SK-N-SH (cell line): ENCODE measurements around the gene MAST4. TPM values are rescaled to one million over a fixed set of nuclear protein-coding genes. Genes with fewer than 3 reads are reported as not detected.

ENCODE experiments used
- CTCF ChIA-PET: fragments of 300-600, 350-600 bp; formaldehyde crosslinking; extraction: SDS; loops from one replicate; lab custom pipeline; 2021; lab: Yijun Ruan, JAX
- POLR2A ChIA-PET: fragments of 350-600 bp; sonication (Branson Sonifier 250); formaldehyde crosslinking; extraction: SDS; loops from one replicate; lab custom pipeline; 2020; ENCODE audit warnings: antibody characterized with exemption, inconsistent platforms; lab: Yijun Ruan, JAX
- DNase-seq: peaks from one replicate; pipeline ENCODE4 v3.0.0; 2012
- H2AFZ ChIP-seq: fragments of 200-600 bp; sonication (generic); 2 replicates; pipeline ENCODE4 v1.8.1; 2016; ENCODE audit warnings: antibody characterized with exemption, mild to moderate bottlenecking, low read depth
- H3F3A ChIP-seq: fragments of 200-600 bp; sonication (generic); replicated peaks from 2 replicates; pipeline ENCODE3; 2016; ENCODE audit warnings: antibody characterized with exemption, mild to moderate bottlenecking; ENCODE audit not compliant: insufficient read depth
- H3K27ac ChIP-seq, 2 experiments: fragments of 200-500 bp in 1 of 2; fragments of 200-600 bp in 1 of 2; sonication (Bioruptor generic) in 1 of 2; sonication (generic), shearing (Covaris generic) in 1 of 2; 2 replicates each; pipeline versions ENCODE4 v1.5.1 to v1.6.1; 2014 to 2016; ENCODE audit warnings: low read depth in 2 of 2, inconsistent platforms in 1 of 2, low read length in 1 of 2, mild to moderate bottlenecking in 1 of 2, mixed read lengths in 1 of 2
- H3K27me3 ChIP-seq: fragments of 200-600 bp; sonication (generic), shearing (Covaris generic); 2 replicates; pipeline ENCODE4 v1.6.1; 2016; ENCODE audit warnings: mixed run types; ENCODE audit not compliant: insufficient read depth
- H3K36me3 ChIP-seq, 2 experiments: fragments of 200-500 bp in 1 of 2; fragments of 200-600 bp in 1 of 2; sonication (Bioruptor generic) in 1 of 2; sonication (generic) in 1 of 2; replicated peaks in 1 of 2; 2 replicates each; pipeline versions ENCODE3 to v1.5.1; 2014 to 2016; ENCODE audit warnings: low read length in 1 of 2, mild to moderate bottlenecking in 1 of 2; ENCODE audit not compliant: insufficient read depth in 2 of 2, control insufficient read depth in 1 of 2
- H3K4me1 ChIP-seq, 2 experiments: fragments of 200-500 bp in 1 of 2; fragments of 200-600 bp in 1 of 2; sonication (Bioruptor generic) in 1 of 2; sonication (generic), shearing (Covaris generic) in 1 of 2; 2 replicates each; pipeline versions ENCODE4 v1.5.1 to v1.6.1; 2014 to 2016; ENCODE audit warnings: low read depth in 1 of 2, low read length in 1 of 2, mixed run types in 1 of 2; ENCODE audit not compliant: insufficient read depth in 2 of 2, control insufficient read depth in 1 of 2
- H3K4me2 ChIP-seq: fragments of 200-600 bp; sonication (generic), shearing (Covaris generic); 2 replicates; pipeline ENCODE4 v1.6.1; 2017; ENCODE audit warnings: mixed run types
- H3K4me3 ChIP-seq, 2 experiments: fragments of 200-500 bp in 1 of 2; fragments of 200-600 bp in 1 of 2; sonication (Bioruptor generic) in 1 of 2; sonication (generic), shearing (Covaris generic) in 1 of 2; 2 replicates each; pipeline versions ENCODE4 v1.5.1 to v1.8.1; 2014 to 2016; ENCODE audit warnings: low read depth in 2 of 2, inconsistent platforms in 1 of 2, low read length in 1 of 2, mild to moderate bottlenecking in 1 of 2, mixed read lengths in 1 of 2, moderate library complexity in 1 of 2
- H3K79me2 ChIP-seq: fragments of 200-600 bp; sonication (generic); 2 replicates; pipeline ENCODE4 v1.8.1; 2017; ENCODE audit warnings: mild to moderate bottlenecking; ENCODE audit not compliant: insufficient read depth
- H3K9ac ChIP-seq: fragments of 200-600 bp; sonication (generic); 2 replicates; pipeline ENCODE4 v1.6.1; 2017; ENCODE audit warnings: mixed run types
- H3K9me2 ChIP-seq: fragments of 200-600 bp; sonication (generic); 2 replicates; pipeline ENCODE4 v1.6.1; 2017; ENCODE audit warnings: mixed run types
- H3K9me3 ChIP-seq: fragments of 200-600 bp; sonication (generic); 2 replicates; pipeline ENCODE4 v1.6.1; 2017; ENCODE audit warnings: mixed run types, mild to moderate bottlenecking, moderate library complexity
- H4K20me1 ChIP-seq: fragments of 200-600 bp; sonication (generic); 2 replicates; pipeline ENCODE4 v1.6.1; 2017; ENCODE audit warnings: mild to moderate bottlenecking, mixed run types; ENCODE audit not compliant: insufficient read depth
- CHD2 ChIP-seq: fragments of 150-350 bp; IDR thresholded peaks from 2 replicates; pipeline ENCODE4 v1.6.1; 2018; ENCODE audit warnings: low read length; ENCODE audit not compliant: partially characterized antibody
- EP300 ChIP-seq, 2 experiments: IDR thresholded peaks; 2 replicates each; pipeline versions ENCODE4 v1.4.0 to v1.6.1; 2012; ENCODE audit warnings: borderline replicate concordance in 1 of 2, low read depth in 1 of 2, low read length in 1 of 2
- FOSL2 ChIP-seq: IDR thresholded peaks from 2 replicates; pipeline ENCODE4 v1.4.0; 2012; ENCODE audit warnings: low read depth, mild to moderate bottlenecking, moderate library complexity, borderline replicate concordance
- FOXJ3 ChIP-seq: sonication (generic); formaldehyde crosslinking; IDR thresholded peaks from 2 replicates; pipeline ENCODE4 v1.5.1; 2020; ENCODE audit warnings: mild to moderate bottlenecking, missing genetic modification reagents
- JUND ChIP-seq: IDR thresholded peaks from 2 replicates; pipeline ENCODE4 v1.4.0; 2012
- MXI1 ChIP-seq: IDR thresholded peaks from 2 replicates; pipeline ENCODE4 v1.6.1; 2012; ENCODE audit warnings: mild to moderate bottlenecking, low read depth, low read length, improper control_type of control experiment
- NRF1 ChIP-seq: IDR thresholded peaks from 2 replicates; pipeline ENCODE4 v1.6.1; 2012; ENCODE audit warnings: low read depth, mild to moderate bottlenecking, low read length
- SIN3A ChIP-seq: IDR thresholded peaks from 2 replicates; pipeline ENCODE4 v1.6.1; 2012; ENCODE audit warnings: low read depth, mild to moderate bottlenecking, low read length, moderate library complexity, borderline replicate concordance
- TAF1 ChIP-seq: IDR thresholded peaks from 2 replicates; pipeline ENCODE4 v1.6.1; 2012; ENCODE audit warnings: low read depth, mild to moderate bottlenecking, low read length, moderate library complexity, borderline replicate concordance
- WGBS: methylation state at CpG from one replicate; pipeline ENCODE4 v1.1.6; 2017; ENCODE audit warnings: low lambda C conversion rate; 5-methylcytosine and 5-hydroxymethylcytosine counted together
- polyA plus RNA-seq, 3 experiments: library from polyadenylated mRNA; depleted of rRNA; stranded (reverse); fragments of >200 nt; gene quantifications; 2 replicates each; pipeline ENCODE4 v1.2.3, GENCODE V29; 2012
- TF ChIP-seq, protein P1 (sequence below): fragments of 150-350 bp; IDR thresholded peaks from 2 replicates; pipeline ENCODE4 v1.6.1; 2017; ENCODE audit warnings: antibody characterized with exemption, low read length, low read depth, borderline replicate concordance
- TF ChIP-seq, protein P2 (sequence below): IDR thresholded peaks from 2 replicates; pipeline ENCODE4; 2012

The MAST4 gene
- polyA plus RNA-seq, 1 of the 3 experiments (the other 2 are of a cell fraction), result 2.2 TPM

DNA sequence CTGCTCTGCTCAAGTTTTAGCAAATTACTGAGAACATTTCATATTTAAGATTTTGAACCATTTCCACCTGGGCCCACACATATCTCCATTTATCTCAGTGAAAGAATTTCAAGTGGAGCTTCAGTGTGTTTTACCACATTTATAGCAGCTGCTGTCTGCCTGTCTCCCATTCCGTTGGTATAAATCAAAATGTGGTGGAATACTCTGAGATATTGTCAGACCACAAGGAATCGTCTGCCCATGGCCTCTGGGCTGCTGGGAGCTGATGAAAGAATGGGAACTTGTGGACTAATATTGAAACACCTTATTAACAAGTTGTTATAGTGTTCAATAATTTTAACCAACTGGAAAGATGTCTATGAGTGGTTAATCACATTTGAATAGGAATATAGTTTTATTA is 33.3 kb downstream of the MAST4 start:
- CTCF ChIA-PET, result no interaction called here
- DNase-seq, result no peak

DNA sequence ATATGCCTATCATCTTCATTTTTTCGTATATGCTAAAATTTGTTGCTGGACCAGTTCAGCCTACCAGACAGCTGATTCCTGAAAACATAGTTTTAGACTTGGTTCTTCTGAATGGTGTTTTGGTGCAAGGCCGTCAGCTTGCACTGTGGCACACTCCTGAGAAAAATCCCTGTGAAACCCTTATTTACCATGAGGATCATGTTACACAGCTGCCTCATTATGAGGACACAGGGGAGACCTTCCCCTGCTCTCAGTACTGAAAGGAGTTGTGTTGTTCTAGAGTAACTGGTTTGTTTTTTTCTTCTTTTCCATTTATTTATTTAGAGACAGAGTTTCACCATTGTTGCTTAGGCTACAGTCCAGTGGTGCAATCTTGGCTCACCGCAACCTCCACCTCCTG is 37.6 kb downstream of the MAST4 start:
- no peak overlapping the region for H2AFZ ChIP-seq
- H3K79me2 ChIP-seq, result no peaks in the 10 kb centered on the region
- no peaks in the 10 kb centered on the region for H3K9me3 ChIP-seq
- CTCF ChIA-PET, result interaction anchor here (0.9 kb wide), 1 partner anchor 17 kb away, joined by 3 read pairs; no protein-coding TSS in a partner anchor
- no peak for DNase-seq
- no peaks in the 10 kb centered on the region for H3K27me3 ChIP-seq
- no peak for TF ChIP-seq SIN3A
- TF ChIP-seq TAF1, result no peak
- TF ChIP-seq, protein P1, sequence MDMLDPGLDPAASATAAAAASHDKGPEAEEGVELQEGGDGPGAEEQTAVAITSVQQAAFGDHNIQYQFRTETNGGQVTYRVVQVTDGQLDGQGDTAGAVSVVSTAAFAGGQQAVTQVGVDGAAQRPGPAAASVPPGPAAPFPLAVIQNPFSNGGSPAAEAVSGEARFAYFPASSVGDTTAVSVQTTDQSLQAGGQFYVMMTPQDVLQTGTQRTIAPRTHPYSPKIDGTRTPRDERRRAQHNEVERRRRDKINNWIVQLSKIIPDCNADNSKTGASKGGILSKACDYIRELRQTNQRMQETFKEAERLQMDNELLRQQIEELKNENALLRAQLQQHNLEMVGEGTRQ, result no peak
- TF ChIP-seq FOSL2, result no peak
- no peak for TF ChIP-seq MXI1
- TF ChIP-seq, protein P2, sequence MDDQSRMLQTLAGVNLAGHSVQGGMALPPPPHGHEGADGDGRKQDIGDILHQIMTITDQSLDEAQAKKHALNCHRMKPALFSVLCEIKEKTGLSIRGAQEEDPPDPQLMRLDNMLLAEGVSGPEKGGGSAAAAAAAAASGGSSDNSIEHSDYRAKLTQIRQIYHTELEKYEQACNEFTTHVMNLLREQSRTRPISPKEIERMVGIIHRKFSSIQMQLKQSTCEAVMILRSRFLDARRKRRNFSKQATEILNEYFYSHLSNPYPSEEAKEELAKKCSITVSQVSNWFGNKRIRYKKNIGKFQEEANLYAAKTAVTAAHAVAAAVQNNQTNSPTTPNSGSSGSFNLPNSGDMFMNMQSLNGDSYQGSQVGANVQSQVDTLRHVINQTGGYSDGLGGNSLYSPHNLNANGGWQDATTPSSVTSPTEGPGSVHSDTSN, result no peak
- no peak for TF ChIP-seq EP300 (IDR thresholded peaks at IDR 0.05; ENCODE audit: borderline replicate concordance in 1 of 2, low read depth in 1 of 2, low read length in 1 of 2)
- no peak for TF ChIP-seq NRF1
- TF ChIP-seq, all 33 proteins: peak for 0
- Histone ChIP-seq H3K36me3 (no peaks in the 10 kb centered on the region), H3K4me3 (no peak overlapping the region), H3K27ac (no peak overlapping the region), H3K4me1 (no peaks in the 10 kb centered on the region), H4K20me1 (no peaks in the 10 kb centered on the region), H3K4me2 (no peak overlapping the region), H3K9ac (no peak overlapping the region), H3F3A (no peaks in the 10 kb centered on the region), H3K9me2 (no peaks in the 10 kb centered on the region)
- 55% methylated on average over 3 of the region's 3 CpGs for WGBS
- POLR2A ChIA-PET, result no interaction called here

More for the DNA sequence above, 33.3 kb downstream of the MAST4 start:
- Histone ChIP-seq H3K79me2 (no peaks in the 10 kb centered on the region), H3K27me3 (no peaks in the 10 kb centered on the region; the same call in 1 of the 2 replicates), H3K4me1 (no peaks in the 10 kb centered on the region), H3K9ac (no peak overlapping the region), H3K4me2 (no peak overlapping the region), H3K36me3 (no peaks in the 10 kb centered on the region), H3K9me3 (no peaks in the 10 kb centered on the region), H2AFZ (no peak overlapping the region), H3K27ac (no peak overlapping the region), H3F3A (no peaks in the 10 kb centered on the region), H3K4me3 (no peak overlapping the region), H4K20me1 (no peaks in the 10 kb centered on the region), H3K9me2 (no peaks in the 10 kb centered on the region)
- no peak for TF ChIP-seq CHD2
- no peak for TF ChIP-seq JUND
- no peak for TF ChIP-seq FOXJ3
- 12% methylated on average over 2 of the region's 2 CpGs for WGBS
- POLR2A ChIA-PET, result no interaction called here
